Panc1 (cell line): ENCODE data around the gene GMPR. TPM values are rescaled to one million over a fixed set of nuclear protein-coding genes. Genes with fewer than 3 reads are reported as not detected.

Source experiments
- ATAC-seq: fragments of 200-7000 bp; cut with Tn5 transposase; 2 replicates; pipeline ENCODE4 v1.9.1; 2020; ENCODE audit warnings: mild to moderate bottlenecking, moderate library complexity
- BruUV-seq: library from RNA; stranded (reverse); fragments of 400-500 nt; replicated peaks from 2 replicates; lab custom pipeline; 2021; lab: Mats Ljungman, UMichigan
- CTCF ChIA-PET: fragments of 300-600 bp; sonication (Branson Sonifier 250); formaldehyde crosslinking; loops from one replicate; lab custom pipeline; 2022; ENCODE audit warnings: antibody characterized with exemption; lab: Charles Lee
- POLR2A ChIA-PET: fragments of 300-600 bp; sonication (Branson Sonifier 250); formaldehyde crosslinking; loops from one replicate; lab custom pipeline; 2022; ENCODE audit warnings: antibody characterized with exemption; lab: Charles Lee
- DNase-seq: peaks from one replicate; pipeline ENCODE4 v3.0.0-alpha.2; 2010; ENCODE audit warnings: low read depth, low spot score
- H3K27ac ChIP-seq: 2 replicates; pipeline ENCODE4 v1.5.1; 2011; ENCODE audit warnings: mild to moderate bottlenecking, low read length, inconsistent platforms
- H3K27me3 ChIP-seq: fragments of 200-500 bp; sonication (Bioruptor generic); 2 replicates; pipeline ENCODE4 v1.6.0; 2014; ENCODE audit warnings: low read length, inconsistent platforms; ENCODE audit not compliant: control insufficient read depth, insufficient read depth
- H3K36me3 ChIP-seq: fragments of 200-500 bp; sonication (Bioruptor generic); 2 replicates; pipeline ENCODE4 v1.5.1; 2014; ENCODE audit warnings: inconsistent platforms, mild to moderate bottlenecking, low read length, moderate library complexity; ENCODE audit not compliant: control insufficient read depth, insufficient read depth
- H3K4me1 ChIP-seq: 2 replicates; pipeline ENCODE4 v1.5.1; 2011; ENCODE audit warnings: inconsistent platforms, mild to moderate bottlenecking, low read length, moderate library complexity; ENCODE audit not compliant: control insufficient read depth, insufficient read depth
- H3K4me3 ChIP-seq, 2 experiments: 2 replicates each; pipeline ENCODE4 v1.5.1; 2011 to 2012; ENCODE audit warnings: low read depth in 2 of 2, low read length in 2 of 2, mild to moderate bottlenecking in 2 of 2, inconsistent platforms in 1 of 2, moderate library complexity in 1 of 2
- H3K9me3 ChIP-seq: fragments of 200-500 bp; sonication (Bioruptor generic); 2 replicates; pipeline ENCODE4 v1.5.1; 2014; ENCODE audit warnings: low read depth, mild to moderate bottlenecking, inconsistent platforms, low read length, moderate library complexity; ENCODE audit not compliant: control insufficient read depth, insufficient read depth
- CTCF ChIP-seq: fragments of 450-650 bp; IDR thresholded peaks from 2 replicates; pipeline ENCODE4 v1.5.1; 2017; ENCODE audit warnings: mild to moderate bottlenecking
- POLR2AphosphoS5 ChIP-seq: IDR thresholded peaks from 2 replicates; pipeline ENCODE4 v1.6.1; 2012; ENCODE audit warnings: mild to moderate bottlenecking, low read depth, low read length, moderate library complexity
- REST ChIP-seq, 2 experiments: IDR thresholded peaks; 2 replicates each; pipeline ENCODE4 v1.6.1; 2011 to 2012; ENCODE audit warnings: low read depth in 2 of 2, control low read depth in 1 of 2, low read length in 1 of 2, mild to moderate bottlenecking in 1 of 2, moderate library complexity in 1 of 2; ENCODE audit not compliant: insufficient read depth in 1 of 2
- SIN3A ChIP-seq: IDR thresholded peaks from 2 replicates; pipeline ENCODE4 v1.6.1; 2012; ENCODE audit warnings: low read depth, mild to moderate bottlenecking, low read length, moderate library complexity, borderline replicate concordance; ENCODE audit not compliant: insufficient read depth
- TCF7L2 ChIP-seq: IDR thresholded peaks from 2 replicates; pipeline ENCODE4 v1.6.1; 2011; ENCODE audit warnings: mild to moderate bottlenecking, low read depth, low read length, inconsistent platforms
- in situ Hi-C: cut with HindIII; loops from 2 replicates; pipeline ENCODE4 v1.10.0; 2016; ENCODE audit warnings: low sequenced_read_pairs, low pct_unique_long_range_greater_than_20kb
- intact Hi-C: fragments of 100-400 bp; cut with micrococcal nuclease; formaldehyde crosslinking; loops from one replicate; pipeline ENCODE4 v1.10.0; 2022; ENCODE audit not compliant: unreplicated experiment
- total RNA-seq: library from RNA; stranded (reverse); gene quantifications from one replicate; pipeline ENCODE4 v1.2.1, GENCODE V29; 2021; ENCODE audit not compliant: unreplicated experiment

GMPR gene
- total RNA-seq, 1 experiment from 2014 or later = 3.5 TPM

- in situ Hi-C loops = no loop called here
- DNase-seq (no peak), ATAC-seq (no peak)
- BruUV-seq = no TSS peak
- Histone ChIP-seq H3K27me3 (peaks cover 2% of the 10 kb centered on the region), H3K9me3 (no peaks in the 10 kb centered on the region), H3K27ac (no peak overlapping the region), H3K4me3 (no peak overlapping the region), H3K4me1 (no peaks in the 10 kb centered on the region), H3K36me3 (no peaks in the 10 kb centered on the region)
- intact Hi-C loops = no loop called here
- CTCF ChIA-PET = interaction anchor here (0.6 to 1.0 kb wide), 2 partner anchors 31 to 478 kb away, joined by 3 read pairs; no protein-coding TSS in a partner anchor
- TF ChIP-seq POLR2AphosphoS5 (no peak), CTCF (no peak), TCF7L2 (no peak), SIN3A (no peak), REST (IDR thresholded peaks at IDR 0.05; ENCODE audit: insufficient read depth in 1 of 2, low read depth in 2 of 2, low read length in 1 of 2) (no peak)
- POLR2A ChIA-PET = interaction anchor here (0.7 kb wide), 1 partner anchor 102 kb away, joined by 5 read pairs; no protein-coding TSS in a partner anchor
Measured at GRCh38 chr6:16292432-16292831, 54.0 kb downstream of the GMPR start.

GRCh38 chr6:16292942-16293341 is 54.6 kb downstream of the GMPR start:
- Histone ChIP-seq H3K9me3 (no peaks in the 10 kb centered on the region), H3K4me1 (no peaks in the 10 kb centered on the region), H3K4me3 (no peak overlapping the region), H3K27ac (no peak overlapping the region), H3K27me3 (peaks cover 2% of the 10 kb centered on the region), H3K36me3 (no peaks in the 10 kb centered on the region)
- CTCF ChIA-PET = interaction anchor here (0.6 kb wide), 1 partner anchor 31 kb away, joined by 3 read pairs; no protein-coding TSS in a partner anchor
- DNase-seq (no peak), ATAC-seq (no peak)
- intact Hi-C loops (no loop called here), in situ Hi-C loops (no loop called here)
- TF ChIP-seq CTCF (no peak), SIN3A (no peak), TCF7L2 (no peak), POLR2AphosphoS5 (no peak), REST (IDR thresholded peaks at IDR 0.05; ENCODE audit: insufficient read depth in 1 of 2, low read depth in 2 of 2, low read length in 1 of 2) (no peak)
- no TSS peak for BruUV-seq
- POLR2A ChIA-PET = no interaction called here
